ENCODE measurements around the gene DNAJB2.
"Not testable (repeated sequence)": the region's sequence is repeated elsewhere in the genome, so short reads cannot be mapped to it uniquely, and the experiment has no call there.

The DNAJB2 gene

DNA sequence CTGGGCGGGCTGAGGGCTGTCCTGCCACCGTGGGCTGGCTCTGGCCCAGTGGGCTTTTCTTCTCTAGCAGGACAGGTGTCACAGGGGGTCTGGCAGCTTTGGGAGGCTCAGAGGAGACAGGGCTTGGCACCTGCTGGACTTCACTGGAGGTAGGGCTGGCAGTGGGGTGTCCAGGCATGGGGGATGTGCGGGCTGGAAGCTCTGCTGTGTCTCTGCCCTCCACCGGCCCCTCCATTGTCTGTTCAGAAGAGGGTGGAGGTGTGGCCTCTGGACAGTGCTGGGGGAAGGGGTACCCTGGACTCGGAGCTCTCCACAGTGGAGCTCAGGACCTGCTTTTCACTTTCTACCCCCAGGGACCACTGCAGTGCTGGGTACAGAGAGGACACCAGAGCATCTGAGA is 20.9 kb downstream of the DNAJB2 start:
- no peak for DNase-seq (ENCODE audit: low read depth, low spot score)

DNA sequence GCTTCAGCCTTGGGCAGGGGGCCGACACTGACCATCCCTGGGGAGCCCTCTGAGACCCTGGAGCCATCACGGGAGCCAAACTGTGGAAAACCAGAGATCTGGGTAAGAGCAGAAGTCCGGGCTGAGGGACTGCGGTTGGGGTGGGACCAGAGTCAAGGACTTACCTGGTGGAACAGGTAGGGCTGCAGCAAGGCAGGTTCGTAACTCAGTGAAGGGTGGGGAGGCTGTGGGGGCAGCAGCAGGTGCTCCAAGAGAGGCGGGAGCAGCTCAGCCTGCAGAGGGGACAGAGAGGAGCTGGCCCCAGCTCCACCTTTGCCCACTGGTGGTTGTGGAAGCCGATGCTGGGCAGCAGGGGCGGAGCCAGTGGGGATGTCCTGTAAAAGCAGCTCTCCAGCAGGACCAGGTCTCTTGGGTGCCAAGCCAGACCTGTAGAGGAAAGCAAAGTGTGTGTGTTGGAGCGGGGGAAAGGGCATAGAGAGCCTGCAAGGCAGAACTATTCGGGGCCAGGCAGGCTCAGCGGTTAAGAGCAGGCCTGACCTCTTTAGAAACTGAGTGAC is 23.3 kb downstream of the DNAJB2 start:
- no peak for DNase-seq (ENCODE audit: low read depth, low spot score)

DNA sequence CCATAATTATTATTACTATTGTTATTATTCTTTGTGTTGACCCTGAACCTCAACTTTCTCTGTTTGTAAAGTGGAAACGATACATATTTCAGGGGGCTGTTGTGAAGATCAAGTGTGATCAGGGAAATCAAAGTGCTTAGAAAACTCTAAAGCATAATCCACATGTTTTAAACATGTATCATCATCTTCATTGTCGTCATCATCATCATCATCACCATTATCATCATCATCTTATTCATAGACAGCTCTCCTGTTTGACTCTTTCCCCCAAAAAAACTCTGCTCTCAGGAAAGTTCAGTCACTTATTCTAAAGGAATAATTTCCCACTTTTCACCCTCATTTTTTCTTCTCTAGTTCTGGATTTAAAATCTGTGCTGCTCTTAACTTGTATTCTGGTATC is 25.1 kb downstream of the DNAJB2 start:
- DNase-seq (ENCODE audit: low read depth, low spot score) = no peak

DNA sequence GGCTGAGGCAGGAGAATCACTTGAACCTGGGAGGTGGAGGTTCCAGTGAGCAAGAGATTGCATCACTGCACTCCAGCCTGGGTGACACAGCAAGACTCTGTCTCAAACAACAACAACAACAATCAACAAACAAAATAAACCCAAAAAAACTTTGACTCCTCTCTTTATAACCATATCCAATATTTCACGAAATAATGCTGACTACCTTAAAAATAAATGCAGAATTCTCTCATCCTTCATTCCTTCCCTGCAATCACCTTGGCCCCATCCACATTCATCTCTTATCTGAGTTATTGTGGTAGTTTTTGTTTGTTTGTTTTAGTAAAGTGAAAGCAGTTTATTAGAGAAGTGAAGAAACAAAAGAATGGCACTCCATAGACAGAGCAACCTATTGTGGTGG is 26.9 kb downstream of the DNAJB2 start:
- DNase-seq (ENCODE audit: low read depth, low spot score) = no peak

DNA sequence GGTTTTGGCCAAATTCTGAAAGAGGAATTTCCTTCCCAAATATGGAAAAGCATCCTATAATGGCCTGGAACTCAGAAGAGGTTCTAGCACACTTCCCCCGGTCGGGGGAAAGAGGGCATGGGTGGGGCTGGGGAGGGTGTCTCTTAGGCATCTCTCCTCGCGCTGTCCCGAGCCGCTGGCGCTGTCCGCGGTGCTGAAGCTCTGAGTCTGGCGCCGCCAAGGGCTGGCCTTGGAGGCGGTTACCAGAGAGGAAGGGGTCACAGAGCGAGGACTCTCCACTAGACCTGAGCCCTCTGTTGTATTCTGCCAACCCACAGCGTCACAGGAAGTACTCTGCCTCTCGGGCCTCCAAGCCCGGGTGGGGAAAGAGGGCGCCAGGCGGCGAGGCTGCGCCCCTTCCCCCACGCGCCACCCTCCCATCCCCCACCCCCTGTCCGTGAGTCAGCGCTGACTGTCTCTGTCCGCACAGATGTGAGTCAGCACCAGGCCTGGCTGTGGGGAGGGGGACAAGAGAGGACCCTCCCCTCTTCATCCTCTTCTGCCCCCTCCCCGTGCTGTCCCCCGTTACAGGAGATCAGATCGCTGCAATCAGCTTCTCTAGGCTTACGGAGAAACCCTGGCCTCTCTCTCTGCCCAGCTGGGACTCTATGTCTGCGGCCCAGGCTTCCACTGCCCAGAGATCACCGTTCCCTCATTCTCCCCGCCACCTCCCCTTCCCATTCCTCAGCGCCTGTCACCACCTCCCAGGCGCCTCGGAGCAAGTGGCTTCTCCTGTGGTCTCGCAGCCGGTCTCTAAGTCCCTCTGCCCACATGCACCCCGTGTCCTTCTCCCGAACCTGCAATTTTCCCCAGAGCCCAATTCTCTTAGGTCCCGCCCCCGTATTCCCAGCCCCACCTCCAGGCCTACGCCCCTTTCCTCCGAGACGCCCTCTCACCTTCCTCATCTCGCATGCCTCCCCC is 29.3 kb downstream of the DNAJB2 start:
- DNase-seq (ENCODE audit: low read depth, low spot score) = peak; percentile 17

DNA sequence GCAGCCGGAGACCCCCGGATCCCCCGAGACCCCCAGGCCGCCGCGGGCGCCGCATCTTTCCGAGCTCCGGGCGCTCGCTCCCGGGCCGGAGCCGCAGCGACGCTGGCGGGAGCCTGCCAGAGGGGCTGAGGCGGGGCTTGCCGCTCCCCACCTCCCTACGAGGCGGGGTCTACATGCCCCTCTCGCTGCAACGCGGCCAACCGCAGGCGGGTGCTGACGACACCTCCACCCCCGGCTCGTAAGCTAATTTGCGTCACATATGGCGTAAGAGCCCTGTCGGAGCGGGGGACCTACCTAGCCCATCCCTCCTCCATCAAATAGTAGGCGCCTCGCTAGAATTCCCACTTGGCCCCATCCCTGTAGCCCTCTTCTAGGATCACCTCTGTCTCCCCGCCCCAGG is 30.1 kb downstream of the DNAJB2 start, which contains the start of gene PTPRN:
Gene PTPRN (minus strand): TSS at position 124 of the 400 bp plus-strand sequence. CDS start 69 bp downstream, at position 55.
- no peak for DNase-seq (ENCODE audit: low read depth, low spot score)

DNA sequence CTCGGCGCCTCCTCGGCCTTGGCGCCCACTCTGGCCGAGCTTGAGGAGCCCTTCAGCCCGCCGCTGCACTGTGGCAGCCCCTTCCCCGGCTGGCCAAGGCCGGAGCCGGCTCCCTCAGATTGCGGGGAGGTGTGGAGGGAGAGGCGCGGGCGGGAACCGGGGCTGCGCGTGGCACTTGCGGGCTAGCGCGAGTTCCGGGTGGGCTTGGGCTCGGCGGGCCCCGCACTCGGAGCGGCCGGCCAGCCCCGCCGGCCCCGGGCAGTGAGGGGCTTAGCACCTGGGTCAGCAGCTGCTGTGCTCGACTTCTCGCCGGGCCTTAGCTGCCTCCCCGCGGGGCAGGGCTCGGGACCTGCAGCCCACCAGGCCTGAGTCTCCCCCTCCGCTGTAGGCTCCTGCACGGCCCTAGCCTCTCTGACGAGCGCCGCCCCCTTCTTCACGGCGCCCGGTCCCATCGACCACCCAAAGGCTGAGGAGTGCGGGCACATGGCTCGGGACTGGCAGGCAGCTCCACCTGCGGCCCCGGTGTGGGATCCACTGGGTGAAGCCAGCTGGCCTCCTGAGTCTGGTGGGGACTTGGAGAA is 33.6 kb downstream of the DNAJB2 start:
- DNase-seq (ENCODE audit: low read depth, low spot score) = not testable (repeated sequence)

DNA sequence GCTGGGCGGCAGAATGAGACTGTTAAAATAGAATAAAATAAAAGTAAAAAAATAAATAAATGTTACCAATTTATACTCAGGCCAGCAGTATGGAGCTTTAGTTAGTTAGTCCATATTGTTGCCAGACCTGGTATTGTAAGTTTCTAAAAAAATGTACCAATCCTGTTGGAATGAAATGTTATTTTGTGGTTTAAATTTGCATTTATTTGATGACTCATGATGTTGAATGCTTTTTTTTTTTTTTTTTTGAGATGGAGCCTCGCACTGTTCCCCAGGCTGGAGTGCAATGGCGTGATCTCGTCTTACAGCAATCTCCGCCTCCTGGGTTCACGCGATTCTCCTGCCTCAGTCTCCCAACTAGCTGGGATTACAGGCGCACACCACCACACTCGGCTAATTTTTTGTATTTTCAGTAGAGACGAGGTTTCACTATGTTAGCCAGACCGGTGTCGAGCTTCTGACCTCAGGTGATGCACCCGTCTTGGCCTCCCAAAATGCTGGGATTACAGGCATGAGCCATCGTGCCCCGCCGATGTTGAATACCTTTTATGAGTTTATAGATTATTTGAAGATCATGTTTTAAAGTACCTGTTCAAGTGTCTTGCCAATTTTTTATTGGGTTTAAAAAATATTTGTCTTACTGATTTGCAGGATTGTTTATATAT is 35.8 kb downstream of the DNAJB2 start:
- no peak for DNase-seq (ENCODE audit: low read depth, low spot score)

DNA sequence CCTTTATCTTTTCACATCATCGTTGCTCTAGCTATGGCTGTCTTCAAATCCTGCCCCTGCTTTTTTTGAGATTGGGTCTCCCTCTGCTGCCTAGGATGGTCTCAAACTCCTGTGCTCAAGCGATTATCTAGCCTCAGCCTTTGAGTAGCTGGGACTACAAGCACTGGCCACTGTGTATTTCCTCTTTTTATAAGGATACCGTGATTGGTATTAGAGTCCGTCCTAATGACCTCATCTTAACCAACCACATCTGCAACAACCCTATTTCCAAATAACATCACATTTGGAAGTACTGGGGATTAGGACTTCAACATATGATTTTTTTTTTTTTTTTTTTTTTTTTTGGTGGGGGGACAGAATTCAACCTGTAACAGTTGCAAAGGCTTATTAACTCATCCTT is 44.3 kb downstream of the DNAJB2 start:
- no peak for DNase-seq (ENCODE audit: low read depth, low spot score)

DNA sequence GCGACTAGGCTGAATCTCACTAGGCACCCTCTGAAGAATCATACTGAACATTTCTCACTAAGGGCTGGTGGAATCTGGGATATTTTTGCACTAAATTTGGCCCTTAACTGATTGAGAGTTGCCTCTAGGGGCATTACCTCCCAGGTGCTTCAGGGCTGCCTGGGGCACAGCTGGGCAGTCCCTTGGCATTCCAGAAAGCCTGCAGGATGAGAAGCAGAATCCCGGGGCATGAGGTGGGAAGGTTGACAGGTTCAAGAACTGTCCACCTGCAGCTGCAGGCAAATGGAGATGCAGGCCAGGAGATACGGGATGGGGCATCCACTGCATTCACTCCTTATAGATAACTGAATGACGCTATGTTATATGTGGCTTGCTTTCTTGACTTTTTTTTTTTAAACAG is 46.0 kb downstream of the DNAJB2 start:
- DNase-seq (ENCODE audit: low read depth, low spot score) = no peak

DNA sequence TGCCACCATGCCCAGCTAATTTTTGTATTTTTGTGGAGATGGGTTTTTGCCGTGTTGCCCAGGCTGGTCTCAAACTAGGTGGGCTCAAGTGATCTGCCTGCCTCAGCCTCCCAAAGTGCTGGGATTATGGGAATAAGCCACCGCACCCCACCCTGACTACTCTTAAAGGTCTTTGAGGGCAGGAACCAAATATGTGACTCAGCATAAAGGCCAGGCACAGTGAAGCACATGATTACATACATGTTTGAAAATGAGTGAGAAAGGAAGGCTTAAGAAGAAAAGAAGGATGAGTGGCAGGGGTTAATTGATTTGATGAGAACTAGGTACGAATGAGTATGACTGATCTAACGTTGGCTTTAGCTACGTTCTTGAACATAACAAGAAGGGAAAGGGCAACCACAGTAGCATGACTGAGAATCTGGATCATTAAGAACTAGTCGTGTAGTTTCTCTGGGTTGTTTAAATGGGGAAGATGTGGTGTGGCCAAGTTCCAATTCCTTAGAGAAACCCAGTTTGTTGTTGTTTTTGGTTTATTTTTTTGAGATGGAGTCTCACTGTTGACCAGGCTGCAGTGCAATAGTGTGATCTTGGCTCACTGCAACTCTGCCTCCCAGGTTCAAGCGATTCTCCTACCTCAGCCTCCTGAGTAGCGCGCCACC is 46.6 kb downstream of the DNAJB2 start:
- no peak for DNase-seq (ENCODE audit: low read depth, low spot score)

DNA sequence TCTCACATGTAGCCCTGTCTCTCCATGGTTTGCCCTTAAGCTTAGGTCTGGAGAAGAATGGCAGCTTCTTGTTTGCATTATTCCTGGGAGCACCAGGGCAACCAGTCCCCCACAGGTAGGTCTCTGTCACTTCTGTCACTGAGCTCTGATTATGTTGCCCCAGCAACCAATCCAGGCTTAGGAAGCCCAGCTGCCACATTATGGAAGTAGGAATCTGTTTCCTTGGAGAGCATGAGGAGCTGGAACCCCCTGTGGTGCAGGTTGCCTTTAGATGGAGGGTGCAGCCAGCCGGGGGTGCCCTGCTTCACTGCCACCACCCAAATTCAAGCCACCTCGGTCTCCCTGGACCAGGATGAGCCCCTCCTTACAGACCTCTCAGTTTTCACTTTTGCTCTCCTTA is 48.6 kb downstream of the DNAJB2 start:
- DNase-seq (ENCODE audit: low read depth, low spot score) = no peak

DNA sequence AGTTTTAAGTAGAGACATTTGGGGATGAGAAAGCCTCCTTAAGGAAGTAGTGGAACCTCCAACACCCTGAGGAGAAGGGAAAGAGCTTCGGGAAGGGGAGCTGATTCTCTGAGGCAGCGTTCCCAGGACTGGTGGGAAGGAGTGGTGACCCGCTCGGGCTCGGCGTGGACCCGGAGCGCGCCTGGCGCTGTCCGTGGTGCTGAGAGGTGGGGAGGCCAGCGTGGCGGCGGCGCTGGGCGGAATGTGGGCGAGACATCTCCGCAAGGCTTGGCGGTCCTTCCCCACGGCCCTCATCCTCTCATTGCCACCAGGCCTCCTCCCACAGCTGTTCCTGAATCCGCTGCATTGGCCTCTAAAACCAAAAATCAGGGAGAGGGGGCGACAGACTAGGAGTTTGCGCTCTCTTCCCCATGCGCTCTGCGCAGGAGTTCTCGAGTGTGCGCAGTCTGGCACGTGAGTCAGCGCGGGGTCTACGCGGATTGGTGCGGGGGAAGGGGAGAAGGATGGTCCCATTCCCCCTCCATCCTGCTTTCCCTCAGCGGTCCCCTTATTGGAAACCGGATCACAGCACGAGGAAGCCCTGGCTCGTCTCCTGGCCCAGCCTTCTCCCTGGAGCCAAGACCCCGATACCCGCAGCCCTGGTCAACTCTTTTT is 52.5 kb downstream of the DNAJB2 start:
- no peak for DNase-seq (ENCODE audit: low read depth, low spot score)

DNA sequence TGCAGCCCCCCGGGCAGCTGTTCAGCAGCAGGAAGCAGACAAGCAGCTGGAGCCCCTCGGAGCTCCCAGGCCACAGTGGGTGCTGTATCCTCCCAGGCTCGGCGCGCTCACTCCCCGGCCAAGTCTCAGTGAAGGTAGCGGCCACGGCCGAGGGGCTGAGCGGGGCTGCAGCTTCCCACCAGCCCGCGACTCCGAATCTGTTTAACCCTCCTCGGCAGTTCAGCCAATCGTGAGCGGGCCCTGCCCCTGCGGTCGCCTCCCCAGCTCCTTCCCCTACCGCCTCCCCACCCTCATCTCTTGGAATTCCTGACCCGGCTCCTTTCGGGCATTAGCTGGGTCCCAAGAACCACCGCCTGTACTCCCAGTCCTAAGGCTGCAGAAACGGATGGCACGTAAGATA is 53.4 kb downstream of the DNAJB2 start, which contains the start of gene RESP18:
Gene RESP18 (minus strand): TSS at position 203 of the 400 bp plus-strand sequence.
- DNase-seq (ENCODE audit: low read depth, low spot score) = no peak

DNA sequence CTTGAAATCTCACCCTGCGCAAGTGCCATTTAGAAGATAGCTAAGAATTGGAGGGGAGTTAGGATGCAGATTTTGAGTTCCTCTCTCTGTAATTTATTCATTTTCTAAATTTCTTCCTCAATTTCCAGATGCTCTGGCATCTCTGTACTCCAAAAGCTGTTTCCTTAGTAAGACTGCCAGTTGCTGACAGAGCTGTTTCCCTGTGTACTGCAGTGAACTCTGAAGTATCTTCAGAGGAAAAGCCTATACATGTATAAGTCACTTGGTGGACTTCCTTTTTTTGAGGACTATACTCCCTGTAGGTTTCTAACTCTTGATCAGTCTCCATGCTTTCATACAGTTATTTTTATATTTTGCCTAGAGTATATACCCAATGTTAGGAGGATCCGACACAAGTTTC is 54.9 kb downstream of the DNAJB2 start:
- DNase-seq (ENCODE audit: low read depth, low spot score) = no peak

DNA sequence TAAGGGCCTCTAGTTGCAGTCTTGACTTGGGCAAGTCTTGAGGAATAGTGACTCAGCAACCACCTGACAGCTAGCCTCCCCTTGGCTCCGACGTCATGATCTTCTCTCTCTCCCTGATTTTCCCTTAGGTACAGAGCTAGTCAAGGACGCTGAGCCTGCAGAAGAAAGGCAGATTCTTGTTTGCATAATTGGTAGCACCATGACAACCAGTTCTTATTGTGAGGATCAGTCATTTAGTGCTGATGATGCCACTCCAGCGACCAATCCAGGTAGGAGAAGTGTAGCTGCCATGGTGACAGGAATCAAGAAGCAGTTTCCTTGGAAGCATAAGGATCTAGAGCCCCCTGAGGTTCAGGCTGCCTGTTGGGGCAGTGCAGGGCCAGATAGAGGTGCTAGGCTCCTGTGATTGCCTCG is 56.2 kb downstream of the DNAJB2 start:
- DNase-seq (ENCODE audit: low read depth, low spot score) = no peak

All from activated naive CD8-positive, alpha-beta T cell treated with anti-CD3 and anti-CD28 coated beads, Interleukin-2, amount 50 U/mL, for 16 hours (primary cell).